ENCODE measurements around the gene MSMP. TPM values are rescaled to one million over a fixed set of nuclear protein-coding genes. Genes with fewer than 3 reads are reported as not detected.

Gene MSMP
- total and polyA plus RNA-seq, 10 of the 15 experiments (the other 5 are each of a cell fraction or from before 2014, with no cell fraction given) = 0.33 to 2.4 (median 0.86) TPM; not detected in 4

- TF ChIP-seq FOXM1 (IDR thresholded peaks at IDR 0.05; ENCODE audit: low read depth, low read length) = no peak
These were observed 610 bp downstream of the MSMP start (continued) for GRCh38 chr9:35753466-35753865.

GRCh38 chr9:35750256-35750531, 3.9 kb downstream of the MSMP start:
- POLR2A ChIA-PET = interaction anchor here (0.6 to 6.2 kb wide), 8 partner anchors 10 to 134 kb away, joined by 3 to 70 read pairs (median 4); partner anchors contain the start of genes CCDC107, CREB3, RMRP and SPAG8
- H2AFZ ChIP-seq (ENCODE audit: control insufficient read depth, low read depth, low read length) = no peak overlapping the region
- no peaks in the 10 kb centered on the region; the same call in 1 of the 2 replicates for H4K20me1 ChIP-seq (ENCODE audit: control insufficient read depth, insufficient read depth)
- ATAC-seq (no peak), FAIRE-seq (no peak), DNase-seq (ENCODE audit: low read depth, low spot score) (no peak)
- RAD21 ChIA-PET (ENCODE audit: unreplicated experiment) = interaction anchor here (1.0 to 5.0 kb wide), 5 partner anchors 20 to 146 kb away, joined by 3 to 74 read pairs (median 5); partner anchors contain the start of genes CREB3 and TLN1
- H3K9me3 ChIP-seq (replicated peaks; ENCODE audit: control insufficient read depth, insufficient read depth, low read length) = no peaks in the 10 kb centered on the region
- peak overlapping the region; percentile 84 for H3K4me2 ChIP-seq (ENCODE audit: control insufficient read depth, insufficient read depth)
- SMC1A ChIA-PET (ENCODE audit: uncharacterized antibody, unreplicated experiment) = interaction anchor here (0.9 to 4.1 kb wide), 7 partner anchors 19 to 132 kb away, joined by 3 to 39 read pairs (median 7); partner anchors contain the start of genes ARHGEF39, CREB3, SPAG8 and TLN1
- in situ Hi-C loops (cut with MboI) (no loop called here), intact Hi-C loops (cut with micrococcal nuclease; ENCODE audit: unreplicated experiment) (no loop called here)
- no TSS peak for BruUV-seq (replicated peaks)
- H3K79me2 ChIP-seq (ENCODE audit: control insufficient read depth, insufficient read depth, low read length) = peaks cover 45% of the 10 kb centered on the region
- peak overlapping the region; percentile 75; the same call in 1 of the 2 replicates for H3K27ac ChIP-seq (ENCODE audit: control insufficient read depth, insufficient read depth)
- peak overlapping the region; percentile 82 for H3K9ac ChIP-seq (ENCODE audit: control insufficient read depth, insufficient read depth, low read length)
- H3K4me3 ChIP-seq = peak overlapping the region; percentile 99
- CTCF ChIA-PET = interaction anchor here (0.7 to 9.5 kb wide), 6 partner anchors 15 to 55 kb away, joined by 3 to 147 read pairs (median 7); partner anchors contain the start of genes CREB3 and TLN1
- WGBS (ENCODE audit: insufficient coverage, insufficient replicate concordance, low lambda C conversion rate, missing lambda C conversion rate) = 82% methylated on average over 4 of the region's 4 CpGs
- no peaks in the 10 kb centered on the region for H3K27me3 ChIP-seq (replicated peaks in 1 of 2; ENCODE audit: control insufficient read depth in 2 of 2, insufficient read depth in 2 of 2, low read length in 1 of 2)
- peaks cover 5 to 18% of the 10 kb centered on the region in 2 experiments for H3K36me3 ChIP-seq (ENCODE audit: control insufficient read depth in 2 of 2, insufficient read depth in 2 of 2, low read length in 1 of 2)
- H3K4me1 ChIP-seq (ENCODE audit: control insufficient read depth, insufficient read depth, low read length) = peaks cover 4% of the 10 kb centered on the region
- TF ChIP-seq TBL1XR1 (IDR thresholded peaks at IDR 0.05; ENCODE audit: low read depth, low read length) (no peak), RAD51 (IDR thresholded peaks at IDR 0.05) (no peak), E2F8 (IDR thresholded peaks at IDR 0.05; ENCODE audit: low read depth, partially characterized antibody) (no peak), NBN (IDR thresholded peaks at IDR 0.05) (no peak), ZBED1 (IDR thresholded peaks at IDR 0.05; ENCODE audit: borderline replicate concordance) (no peak), ZBTB33 (IDR thresholded peaks at IDR 0.05) (no peak), RFX5 (IDR thresholded peaks at IDR 0.05; ENCODE audit: low read depth, low read length) (no peak), MYB (IDR thresholded peaks at IDR 0.05; ENCODE audit: borderline replicate concordance, low read depth, low read length) (no peak), JUND (IDR thresholded peaks at IDR 0.05; ENCODE audit: low read depth, low read length) (no peak), HDAC2 (IDR thresholded peaks at IDR 0.05) (no peak), CHD2 (IDR thresholded peaks at IDR 0.05; ENCODE audit: borderline replicate concordance, low read depth, low read length) (no peak), BCLAF1 (IDR thresholded peaks at IDR 0.05) (no peak), FOXK2 (IDR thresholded peaks at IDR 0.05) (no peak), ASH2L (IDR thresholded peaks at IDR 0.05; ENCODE audit: borderline replicate concordance, low read depth) (no peak), EGR1 (IDR thresholded peaks at IDR 0.05; ENCODE audit: borderline replicate concordance in 1 of 2, low read depth in 2 of 2, low read length in 2 of 2) (no peak), CEBPB (IDR thresholded peaks at IDR 0.05; ENCODE audit: borderline replicate concordance in 1 of 2, low read depth in 2 of 2, low read length in 2 of 2) (no peak)

Measured in GM12878 (cell line).